GM06990 (cell line): ENCODE measurements around the gene RAB3B.

Experiments
- DNase-seq: peaks from one replicate; pipeline ENCODE4 v3.0.0-alpha.2; 2011; ENCODE audit not compliant: insufficient read length; ENCODE audit errors: extremely low read depth
- H3K27me3 ChIP-seq: replicated peaks from 2 replicates; pipeline ENCODE4 v1.6.0; 2011; ENCODE audit warnings: low read length; ENCODE audit not compliant: control insufficient read depth, insufficient read depth
- H3K36me3 ChIP-seq: 2 replicates; pipeline ENCODE4 v1.5.1; 2011; ENCODE audit warnings: low read length; ENCODE audit not compliant: control insufficient read depth, insufficient read depth
- H3K4me3 ChIP-seq: replicated peaks from 2 replicates; pipeline ENCODE4 v1.5.1; 2011; ENCODE audit warnings: low read depth, mild to moderate bottlenecking, control low read depth, low read length
- TF ChIP-seq, protein P1 (sequence below): IDR thresholded peaks from 2 replicates; pipeline ENCODE4 v1.5.1; 2011; ENCODE audit warnings: low read length, control low read depth, mild to moderate bottlenecking, inconsistent platforms; ENCODE audit not compliant: insufficient read depth, poor library complexity, severe bottlenecking

Gene RAB3B

DNA sequence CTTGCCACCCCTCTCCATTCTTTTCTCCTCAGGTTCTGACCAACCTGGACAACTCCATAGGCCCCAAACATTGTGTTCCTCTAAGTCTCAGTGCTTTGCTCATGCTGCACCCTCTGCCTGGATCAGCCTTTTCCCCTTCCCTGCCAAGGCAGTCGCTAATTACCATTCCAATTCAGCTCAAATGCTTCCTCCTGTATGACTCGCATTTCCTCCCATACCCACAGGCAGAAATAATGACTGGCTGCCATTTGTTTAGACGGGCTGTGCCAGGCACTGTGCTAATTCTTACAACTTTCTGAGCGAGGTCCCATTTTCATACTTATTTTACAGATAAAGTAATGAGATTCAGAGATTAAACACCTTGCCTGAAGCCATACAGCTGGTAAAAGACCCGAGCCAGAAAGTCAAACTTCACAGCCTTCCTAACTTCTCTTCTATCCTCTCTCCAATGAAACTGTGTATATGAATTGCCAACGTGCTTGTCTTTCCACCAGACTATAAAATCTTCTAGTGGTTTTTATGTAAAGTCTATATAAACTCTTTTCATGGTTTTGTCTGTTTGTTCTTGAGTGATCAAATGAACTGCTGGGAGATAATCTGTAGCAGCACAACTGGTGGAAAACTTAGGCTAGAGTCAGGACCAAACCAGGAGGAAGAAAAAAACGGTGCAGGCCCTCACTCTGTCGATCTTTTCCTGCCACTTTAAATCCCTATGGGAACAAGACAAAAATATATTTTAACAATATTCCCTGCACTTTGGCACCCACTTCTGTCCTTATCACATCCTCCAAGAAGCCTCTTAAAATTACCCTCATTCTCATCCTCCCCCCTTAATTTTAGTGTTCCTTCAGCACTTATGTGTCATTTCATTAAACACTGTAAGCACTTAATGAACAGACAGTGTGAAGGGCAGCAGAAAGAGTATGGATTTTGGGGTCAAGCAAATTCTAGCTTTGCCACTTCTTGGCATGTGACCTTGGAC lies 33.7 kb downstream of the RAB3B start:
- Histone ChIP-seq H3K27me3 (no peaks in the 10 kb centered on the region), H3K36me3 (no peaks in the 10 kb centered on the region), H3K4me3 (no peak overlapping the region)
- TF ChIP-seq, protein P1, sequence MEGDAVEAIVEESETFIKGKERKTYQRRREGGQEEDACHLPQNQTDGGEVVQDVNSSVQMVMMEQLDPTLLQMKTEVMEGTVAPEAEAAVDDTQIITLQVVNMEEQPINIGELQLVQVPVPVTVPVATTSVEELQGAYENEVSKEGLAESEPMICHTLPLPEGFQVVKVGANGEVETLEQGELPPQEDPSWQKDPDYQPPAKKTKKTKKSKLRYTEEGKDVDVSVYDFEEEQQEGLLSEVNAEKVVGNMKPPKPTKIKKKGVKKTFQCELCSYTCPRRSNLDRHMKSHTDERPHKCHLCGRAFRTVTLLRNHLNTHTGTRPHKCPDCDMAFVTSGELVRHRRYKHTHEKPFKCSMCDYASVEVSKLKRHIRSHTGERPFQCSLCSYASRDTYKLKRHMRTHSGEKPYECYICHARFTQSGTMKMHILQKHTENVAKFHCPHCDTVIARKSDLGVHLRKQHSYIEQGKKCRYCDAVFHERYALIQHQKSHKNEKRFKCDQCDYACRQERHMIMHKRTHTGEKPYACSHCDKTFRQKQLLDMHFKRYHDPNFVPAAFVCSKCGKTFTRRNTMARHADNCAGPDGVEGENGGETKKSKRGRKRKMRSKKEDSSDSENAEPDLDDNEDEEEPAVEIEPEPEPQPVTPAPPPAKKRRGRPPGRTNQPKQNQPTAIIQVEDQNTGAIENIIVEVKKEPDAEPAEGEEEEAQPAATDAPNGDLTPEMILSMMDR = no peak
- DNase-seq = no peak

DNA sequence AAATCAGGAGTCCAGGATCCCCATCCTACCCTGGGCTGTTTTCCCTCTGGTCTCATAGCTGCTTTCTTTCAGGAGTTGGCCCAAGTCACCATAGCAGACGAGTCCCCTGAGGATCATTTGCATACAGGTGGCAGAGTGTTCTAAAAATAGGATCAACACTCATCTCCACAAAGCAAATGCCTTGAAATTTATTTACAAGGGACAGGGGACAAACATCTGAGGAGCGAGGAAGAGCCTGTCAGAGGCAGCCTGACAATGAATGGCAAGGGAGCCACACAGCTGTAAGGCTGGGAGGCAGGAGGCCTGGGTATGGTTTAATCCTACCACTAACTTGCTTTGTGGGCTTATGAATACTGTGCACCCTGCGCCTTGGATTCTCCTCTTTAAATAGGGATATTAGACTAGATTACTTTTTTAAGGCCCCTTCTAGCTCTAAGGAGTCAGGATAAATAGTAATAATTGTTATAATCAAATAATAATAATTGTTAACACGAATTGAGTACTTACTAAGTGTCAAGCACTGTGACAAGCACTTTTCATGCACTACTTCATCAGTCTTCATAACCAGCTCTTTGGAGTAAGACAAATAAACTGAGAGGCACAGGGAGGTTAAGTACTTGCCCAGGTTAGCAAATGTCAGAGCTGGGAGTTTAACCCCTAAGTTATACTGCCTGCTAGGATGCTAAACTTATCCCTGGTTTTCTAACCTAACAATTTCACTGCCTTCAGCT lies 34.5 kb downstream of the RAB3B start:
- TF ChIP-seq, protein P1 = no peak
- Histone ChIP-seq H3K27me3 (no peaks in the 10 kb centered on the region), H3K36me3 (no peaks in the 10 kb centered on the region), H3K4me3 (no peak overlapping the region)
- DNase-seq = no peak

DNA sequence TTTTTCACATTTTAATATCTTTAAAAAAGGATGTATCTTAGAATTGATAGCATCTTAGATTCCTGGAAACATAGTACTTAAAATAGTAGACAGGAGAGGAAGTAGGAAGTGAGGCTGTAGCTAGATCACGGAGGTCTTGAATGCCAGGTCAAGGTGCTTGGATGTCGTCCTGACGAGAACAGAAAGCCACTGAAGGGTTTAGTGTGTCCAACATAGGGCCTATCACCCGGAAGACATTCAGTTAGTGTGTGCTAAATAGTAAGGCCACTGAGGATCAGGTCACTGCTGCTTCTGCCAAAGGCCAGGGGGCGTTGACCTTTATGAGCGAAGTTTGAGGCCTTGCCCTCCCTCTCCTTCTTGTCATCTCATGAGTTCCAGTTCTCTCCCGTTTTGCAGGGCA lies 35.7 kb downstream of the RAB3B start:
- Histone ChIP-seq H3K27me3 (no peaks in the 10 kb centered on the region), H3K36me3 (no peaks in the 10 kb centered on the region), H3K4me3 (no peak overlapping the region)
- DNase-seq = no peak
- TF ChIP-seq, protein P1 = no peak

DNA sequence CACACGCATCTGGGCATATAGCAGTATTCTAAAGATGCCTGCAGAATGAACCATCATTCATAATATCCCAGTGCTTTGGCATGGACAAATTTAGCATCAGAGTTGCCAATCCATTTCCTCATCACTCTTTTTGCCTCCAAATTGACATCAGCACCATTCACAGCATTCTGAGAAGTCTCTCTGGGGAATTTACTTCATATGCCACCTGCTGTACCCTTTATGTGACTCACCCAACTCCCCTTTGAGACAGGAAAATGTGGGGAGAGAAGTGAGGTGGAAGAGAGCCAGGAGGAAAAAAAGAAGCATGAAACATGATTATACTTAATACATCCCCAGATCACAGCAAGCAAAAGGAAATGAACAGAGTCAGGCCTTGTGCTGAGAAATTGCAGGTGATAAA lies 37.4 kb downstream of the RAB3B start:
- TF ChIP-seq, protein P1 = no peak
- no peaks in the 10 kb centered on the region for H3K27me3 ChIP-seq
- no peak for DNase-seq
- H3K4me3 ChIP-seq = no peak overlapping the region
- H3K36me3 ChIP-seq = no peaks in the 10 kb centered on the region

DNA sequence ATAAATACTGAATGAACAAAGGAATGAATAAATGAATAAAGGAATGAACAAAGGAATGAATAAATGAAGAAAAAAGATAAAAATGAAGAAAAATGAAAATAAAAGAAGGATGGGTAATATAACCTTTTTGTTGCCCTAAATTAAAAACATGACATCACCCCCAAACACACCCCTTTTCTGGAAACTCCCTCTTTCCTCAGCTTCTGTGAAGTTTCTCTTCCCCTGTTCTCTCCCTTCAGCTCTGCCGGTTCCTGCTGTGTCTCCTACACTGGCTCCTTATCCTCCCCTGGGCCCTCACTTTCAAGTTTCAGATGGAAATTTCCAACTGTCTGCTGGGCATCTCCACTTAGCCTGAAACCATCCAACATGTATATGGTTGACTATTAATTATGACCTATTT lies 37.9 kb downstream of the RAB3B start:
- Histone ChIP-seq H3K27me3 (no peaks in the 10 kb centered on the region), H3K4me3 (no peak overlapping the region), H3K36me3 (no peaks in the 10 kb centered on the region)
- no peak for DNase-seq
- TF ChIP-seq, protein P1 = no peak
